B cell (primary cell): Measurements from ENCODE around the gene UBE2F. TPM values are rescaled to one million over a fixed set of nuclear protein-coding genes. Genes with fewer than 3 reads are reported as not detected.

Source experiments
- ATAC-seq: fragments of 200-7000 bp; cut with Tn5 transposase; one replicate; pipeline ENCODE4 v1.10.0; 2021; ENCODE audit warnings: low read depth, mild to moderate bottlenecking, moderate number of reproducible peaks, moderate library complexity
- CTCF ChIA-PET: fragments of 350-600 bp; sonication (Branson Sonifier 250); formaldehyde crosslinking; loops from one replicate; lab custom pipeline; 2021; ENCODE audit warnings: antibody characterized with exemption, inconsistent platforms; lab: Charles Lee
- POLR2A ChIA-PET: fragments of 350-600 bp; sonication (Branson Sonifier 250); formaldehyde crosslinking; loops from one replicate; lab custom pipeline; 2021; ENCODE audit warnings: antibody characterized with exemption; lab: Charles Lee
- DNase-seq: peaks from one replicate; pipeline ENCODE4 v3.0.0; 2013
- H2AFZ ChIP-seq: 2 replicates; pipeline ENCODE4 v1.6.1; 2012; ENCODE audit warnings: mild to moderate bottlenecking, low read depth, low read length; ENCODE audit not compliant: insufficient read depth, poor library complexity, severe bottlenecking
- H3K27ac ChIP-seq, 2 donors: 1 replicate in 1 of 2; 2 replicates in 1 of 2; pipeline ENCODE4 v1.5.1; 2012 to 2013; ENCODE audit warnings: low read length in 2 of 2, mild to moderate bottlenecking in 2 of 2, moderate library complexity in 1 of 2
- H3K27me3 ChIP-seq, 4 experiments: fragments of 200-600 bp in 1 of 4; sonication (generic) in 1 of 4; replicated peaks in 1 of 4; 1 replicate in 2 of 4; 2 replicates in 2 of 4; pipeline versions ENCODE4 v1.6.1 to v1.7.0; 2013 to 2016; ENCODE audit warnings: low read length in 3 of 4, mild to moderate bottlenecking in 2 of 4, mixed read lengths in 1 of 4, moderate library complexity in 1 of 4; ENCODE audit not compliant: insufficient read depth in 4 of 4, control insufficient read depth in 3 of 4; ENCODE audit errors: control extremely low read depth in 1 of 4
- H3K36me3 ChIP-seq, 2 experiments: replicated peaks in 1 of 2; 1 replicate in 1 of 2; 2 replicates in 1 of 2; pipeline versions ENCODE4 v1.6.1 to v1.7.1; 2013; ENCODE audit warnings: low read length in 1 of 2; ENCODE audit not compliant: insufficient read depth in 2 of 2, control insufficient read depth in 1 of 2; ENCODE audit errors: control extremely low read depth in 1 of 2, extremely low read depth in 1 of 2
- H3K4me1 ChIP-seq, 2 donors: fragments of 200-600 bp in 1 of 2; sonication (generic) in 1 of 2; 1 replicate in 1 of 2; 2 replicates in 1 of 2; pipeline versions ENCODE4 v1.5.1 to v1.6.1; 2013 to 2017; ENCODE audit warnings: low read length in 2 of 2; ENCODE audit not compliant: control insufficient read depth in 2 of 2, insufficient read depth in 2 of 2
- H3K4me2 ChIP-seq: replicated peaks from 2 replicates; pipeline ENCODE3; 2012; ENCODE audit warnings: mild to moderate bottlenecking, low read depth, low read length; ENCODE audit not compliant: poor library complexity, severe bottlenecking
- H3K4me3 ChIP-seq, 5 experiments: fragments of 200-600 bp in 1 of 5; sonication (generic) in 1 of 5; 1 replicate in 3 of 5; 2 replicates in 2 of 5; pipeline versions ENCODE4 v1.5.1 to v1.7.0; 2011 to 2016; ENCODE audit warnings: low read length in 4 of 5, mild to moderate bottlenecking in 4 of 5, low read depth in 2 of 5, control low read depth in 1 of 5, moderate library complexity in 1 of 5; ENCODE audit not compliant: insufficient read depth in 1 of 5; ENCODE audit errors: control extremely low read depth in 1 of 5, extremely low read depth in 1 of 5
- H3K79me2 ChIP-seq: fragments of 200-600 bp; sonication (generic); one replicate; pipeline ENCODE4 v1.6.0; 2016; ENCODE audit warnings: low read length; ENCODE audit not compliant: control insufficient read depth, insufficient read depth
- H3K9ac ChIP-seq: fragments of 200-600 bp; sonication (generic); 2 replicates; pipeline ENCODE4 v1.6.1; 2017; ENCODE audit warnings: mild to moderate bottlenecking, low read length, moderate library complexity
- H3K9me3 ChIP-seq, 3 donors: one replicate each; pipeline versions ENCODE4 v1.6.1 to v1.7.1; 2013; ENCODE audit warnings: low read length in 2 of 3; ENCODE audit not compliant: control insufficient read depth in 2 of 3, insufficient read depth in 1 of 3; ENCODE audit errors: control extremely low read depth in 1 of 3
- H4K20me1 ChIP-seq: 2 replicates; pipeline ENCODE4 v1.6.0; 2012; ENCODE audit warnings: mild to moderate bottlenecking, low read length; ENCODE audit not compliant: insufficient read depth, control insufficient read depth, poor library complexity, severe bottlenecking
- H3K27ac Mint-ChIP-seq: one replicate; pipeline ENCODE4 v1.8.0; 2021; ENCODE audit warnings: mixed read lengths
- H3K27me3 Mint-ChIP-seq: one replicate; pipeline ENCODE4 v1.8.0; 2021; ENCODE audit warnings: mixed read lengths
- H3K4me1 Mint-ChIP-seq: one replicate; pipeline ENCODE4 v1.8.0; 2021; ENCODE audit warnings: mixed read lengths
- H3K4me3 Mint-ChIP-seq: one replicate; pipeline ENCODE4 v1.8.0; 2021; ENCODE audit warnings: mixed read lengths
- H3K9me3 Mint-ChIP-seq: one replicate; pipeline ENCODE4 v1.8.0; 2022; ENCODE audit warnings: mixed read lengths; ENCODE audit not compliant: insufficient read depth
- EZH2 ChIP-seq: IDR thresholded peaks from 2 replicates; pipeline ENCODE4 v1.6.1; 2012; ENCODE audit warnings: borderline replicate concordance, low read depth, mild to moderate bottlenecking, moderate library complexity, low read length; ENCODE audit not compliant: insufficient read depth, poor library complexity, severe bottlenecking
- WGBS: methylation state at CpG from one replicate; pipeline ENCODE4 v1.1.5; 2013; ENCODE audit warnings: missing lambda C conversion rate; ENCODE audit not compliant: insufficient coverage; 5-methylcytosine and 5-hydroxymethylcytosine counted together
- intact Hi-C: fragments of 100-400 bp; cut with micrococcal nuclease; formaldehyde crosslinking; loops from one replicate; pipeline ENCODE4 v1.10.0; 2022
- polyA plus RNA-seq: library from polyadenylated mRNA; depleted of rRNA; stranded (reverse); fragments of >200 nt; gene quantifications from 2 replicates; pipeline ENCODE4 v1.2.3, GENCODE V29; 2012
- total RNA-seq, 2 donors: library from RNA; stranded (reverse); fragments of 120-200 nt in 1 of 2; gene quantifications; 1 replicate in 1 of 2; 2 replicates in 1 of 2; pipeline versions ENCODE4 v1.2.3 to v1.2.4, GENCODE V29; 2013 to 2022
- TF ChIP-seq, protein P1 (sequence below): fragments of 200-600 bp; IDR thresholded peaks from one replicate; pipeline ENCODE4 v1.8.0; 2022; ENCODE audit warnings: antibody characterized with exemption, mild to moderate bottlenecking

Gene UBE2F
- total and polyA plus RNA-seq, 2 donors (not counting 1 experiment from before 2014, with no cell fraction given), result 22.5 to 57.6 TPM

DNA sequence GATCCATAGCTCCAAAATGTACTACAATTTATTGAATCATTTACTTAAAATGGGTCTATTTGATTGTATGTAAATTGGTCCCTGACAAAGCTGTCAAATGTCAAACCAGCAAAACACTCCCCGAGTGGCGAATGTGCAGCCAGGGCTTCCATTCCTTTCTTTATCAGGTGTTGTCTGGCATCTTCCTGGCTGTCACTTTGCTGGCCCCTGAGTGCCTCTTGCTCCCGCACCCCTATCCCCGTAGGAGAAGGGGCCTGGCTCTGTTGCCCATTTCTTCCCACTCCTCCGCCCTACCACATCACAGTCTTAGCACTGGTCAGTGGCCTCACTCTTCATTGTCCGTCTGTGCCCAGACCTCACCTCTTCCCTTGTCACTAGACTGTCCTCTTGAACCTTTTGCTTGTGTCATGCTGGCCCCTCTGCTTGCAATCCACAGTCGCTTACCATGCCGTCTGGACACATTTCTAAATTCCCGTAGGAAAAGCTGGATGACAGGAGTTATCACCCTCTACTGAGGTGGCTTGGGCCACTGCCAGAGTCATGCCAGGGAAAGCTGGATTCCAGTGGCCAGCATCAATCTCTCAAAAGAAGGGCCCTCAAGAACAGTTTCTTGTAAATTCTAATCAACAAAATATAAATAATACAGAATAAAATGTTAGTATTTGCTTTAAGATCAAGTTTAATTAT is 15.4 kb downstream of the UBE2F start:
- peaks cover 74% of the 10 kb centered on the region for H4K20me1 ChIP-seq
- peaks cover 0 to 9% of the 10 kb centered on the region in 2 experiments for H3K36me3 ChIP-seq
- TF ChIP-seq, protein P1, sequence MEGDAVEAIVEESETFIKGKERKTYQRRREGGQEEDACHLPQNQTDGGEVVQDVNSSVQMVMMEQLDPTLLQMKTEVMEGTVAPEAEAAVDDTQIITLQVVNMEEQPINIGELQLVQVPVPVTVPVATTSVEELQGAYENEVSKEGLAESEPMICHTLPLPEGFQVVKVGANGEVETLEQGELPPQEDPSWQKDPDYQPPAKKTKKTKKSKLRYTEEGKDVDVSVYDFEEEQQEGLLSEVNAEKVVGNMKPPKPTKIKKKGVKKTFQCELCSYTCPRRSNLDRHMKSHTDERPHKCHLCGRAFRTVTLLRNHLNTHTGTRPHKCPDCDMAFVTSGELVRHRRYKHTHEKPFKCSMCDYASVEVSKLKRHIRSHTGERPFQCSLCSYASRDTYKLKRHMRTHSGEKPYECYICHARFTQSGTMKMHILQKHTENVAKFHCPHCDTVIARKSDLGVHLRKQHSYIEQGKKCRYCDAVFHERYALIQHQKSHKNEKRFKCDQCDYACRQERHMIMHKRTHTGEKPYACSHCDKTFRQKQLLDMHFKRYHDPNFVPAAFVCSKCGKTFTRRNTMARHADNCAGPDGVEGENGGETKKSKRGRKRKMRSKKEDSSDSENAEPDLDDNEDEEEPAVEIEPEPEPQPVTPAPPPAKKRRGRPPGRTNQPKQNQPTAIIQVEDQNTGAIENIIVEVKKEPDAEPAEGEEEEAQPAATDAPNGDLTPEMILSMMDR, result no peak
- TF ChIP-seq EZH2, result no peak
- Mint-ChIP-seq H3K4me1 (peaks cover 42% of the 10 kb centered on the region), H3K9me3 (no peaks in the 10 kb centered on the region), H3K27ac (no peak overlapping the region), H3K4me3 (no peak overlapping the region), H3K27me3 (no peaks in the 10 kb centered on the region)
- no peak overlapping the region for H3K9ac ChIP-seq
- peaks cover 7 to 15% of the 10 kb centered on the region in 2 donors for H3K4me1 ChIP-seq
- H3K9me3 ChIP-seq, result peaks cover 0 to 3% (median 0%) of the 10 kb centered on the region in 3 donors
- CTCF ChIA-PET, result no interaction called here
- H3K4me2 ChIP-seq, result no peak overlapping the region
- peaks cover 86% of the 10 kb centered on the region for H3K79me2 ChIP-seq
- no peak for ATAC-seq
- no peak overlapping the region for H2AFZ ChIP-seq
- POLR2A ChIA-PET, result interaction anchor here (0.5 kb wide), 1 partner anchor 19 kb away, joined by 5 read pairs; no protein-coding TSS in a partner anchor
- no peak overlapping the region for H3K27ac ChIP-seq
- H3K27me3 ChIP-seq, result no peaks in the 10 kb centered on the region
- WGBS, result 99% methylated on average over 9 of the region's 9 CpGs
- no peak for DNase-seq
- intact Hi-C loops, result no loop called here
- H3K4me3 ChIP-seq, result no peak overlapping the region

DNA sequence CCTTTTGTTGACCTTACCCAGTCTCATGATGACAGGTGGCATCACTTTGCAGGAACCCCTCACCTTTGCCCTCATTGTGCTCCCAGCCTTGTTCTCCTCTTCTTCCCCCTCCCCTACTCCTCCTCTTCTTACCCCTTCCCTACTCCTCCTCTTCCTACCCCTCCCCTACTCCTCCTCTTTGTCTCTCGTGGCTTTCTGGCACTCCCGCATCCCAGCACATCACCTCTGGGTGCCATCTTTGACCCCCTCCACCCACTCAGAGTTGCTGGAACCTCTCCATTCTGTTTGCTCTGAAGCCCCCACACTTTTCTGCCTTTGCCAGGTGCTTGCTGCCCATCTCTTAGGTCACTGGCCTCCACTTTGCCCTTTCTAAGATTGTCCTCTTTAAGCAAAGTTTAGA is 17.1 kb downstream of the UBE2F start:
- intact Hi-C loops, result no loop called here
- H3K27me3 ChIP-seq, result no peaks in the 10 kb centered on the region
- H3K4me3 Mint-ChIP-seq, result no peak overlapping the region
- no peak overlapping the region for H3K4me3 ChIP-seq
- H3K4me2 ChIP-seq, result no peak overlapping the region
- no peak for DNase-seq
- ATAC-seq, result no peak
- no peak overlapping the region for H2AFZ ChIP-seq
- no peak for TF ChIP-seq EZH2
- TF ChIP-seq, protein P1, result no peak
- POLR2A ChIA-PET, result no interaction called here
- WGBS, result 30% methylated on average over 2 of the region's 2 CpGs
- peaks cover 57% of the 10 kb centered on the region for H4K20me1 ChIP-seq
- no peak overlapping the region for H3K27ac ChIP-seq
- H3K9ac ChIP-seq, result no peak overlapping the region
- peaks cover 0 to 3% (median 0%) of the 10 kb centered on the region in 3 donors for H3K9me3 ChIP-seq
- H3K27me3 Mint-ChIP-seq, result no peaks in the 10 kb centered on the region
- H3K4me1 Mint-ChIP-seq, result peaks cover 29% of the 10 kb centered on the region
- CTCF ChIA-PET, result no interaction called here
- no peaks in the 10 kb centered on the region for H3K9me3 Mint-ChIP-seq
- H3K36me3 ChIP-seq, result peaks cover 1 to 4% of the 10 kb centered on the region in 2 experiments
- H3K4me1 ChIP-seq, result peaks cover 0 to 5% of the 10 kb centered on the region in 2 donors
- no peak overlapping the region for H3K27ac Mint-ChIP-seq
- H3K79me2 ChIP-seq, result peaks cover 69% of the 10 kb centered on the region
